PC-9 (cell line): ENCODE measurements around the gene LSR.

Source experiments
- EZH2 ChIP-seq: fragments of 200-600 bp; sonication (generic); IDR thresholded peaks from 2 replicates; pipeline ENCODE4 v1.8.0; 2017; ENCODE audit warnings: antibody characterized with exemption, low read depth
- TF ChIP-seq, protein P1 (sequence below): fragments of 200-600 bp; sonication (generic); conservative IDR thresholded peaks from 2 replicates; pipeline ENCODE4 v1.6.1; 2017; ENCODE audit warnings: mixed run types, antibody characterized with exemption, mild to moderate bottlenecking, moderate library complexity

DNA sequence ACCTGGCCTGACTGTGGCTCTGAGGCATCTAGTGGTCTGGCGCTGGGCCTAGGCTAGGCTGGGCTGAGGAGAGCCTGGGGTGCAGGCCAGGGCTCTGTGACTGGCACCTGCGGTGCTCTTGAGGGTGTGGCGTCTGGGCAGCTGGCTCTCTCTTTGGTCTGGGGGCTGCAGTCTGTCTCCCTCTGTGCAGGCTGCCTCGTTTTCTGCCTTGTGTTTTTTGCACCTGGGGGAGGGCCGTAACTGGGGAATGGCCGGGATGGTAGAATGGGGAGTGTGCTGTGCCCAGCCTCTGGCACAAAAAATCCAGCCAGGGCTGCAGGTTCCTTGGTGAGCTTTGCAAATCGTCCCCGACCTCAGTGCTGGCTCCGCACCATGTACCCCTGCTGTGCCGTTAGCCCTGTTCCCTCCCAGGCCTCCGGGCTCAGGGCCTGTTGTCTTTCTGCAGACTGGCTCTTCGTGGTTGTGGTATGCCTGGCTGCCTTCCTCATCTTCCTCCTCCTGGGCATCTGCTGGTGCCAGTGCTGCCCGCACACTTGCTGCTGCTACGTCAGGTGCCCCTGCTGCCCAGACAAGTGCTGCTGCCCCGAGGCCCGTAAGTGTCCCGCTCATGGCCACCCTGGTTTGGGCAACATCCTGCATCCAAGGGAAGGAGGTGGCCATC is 13.4 kb downstream of the LSR start:
- TF ChIP-seq, protein P1, sequence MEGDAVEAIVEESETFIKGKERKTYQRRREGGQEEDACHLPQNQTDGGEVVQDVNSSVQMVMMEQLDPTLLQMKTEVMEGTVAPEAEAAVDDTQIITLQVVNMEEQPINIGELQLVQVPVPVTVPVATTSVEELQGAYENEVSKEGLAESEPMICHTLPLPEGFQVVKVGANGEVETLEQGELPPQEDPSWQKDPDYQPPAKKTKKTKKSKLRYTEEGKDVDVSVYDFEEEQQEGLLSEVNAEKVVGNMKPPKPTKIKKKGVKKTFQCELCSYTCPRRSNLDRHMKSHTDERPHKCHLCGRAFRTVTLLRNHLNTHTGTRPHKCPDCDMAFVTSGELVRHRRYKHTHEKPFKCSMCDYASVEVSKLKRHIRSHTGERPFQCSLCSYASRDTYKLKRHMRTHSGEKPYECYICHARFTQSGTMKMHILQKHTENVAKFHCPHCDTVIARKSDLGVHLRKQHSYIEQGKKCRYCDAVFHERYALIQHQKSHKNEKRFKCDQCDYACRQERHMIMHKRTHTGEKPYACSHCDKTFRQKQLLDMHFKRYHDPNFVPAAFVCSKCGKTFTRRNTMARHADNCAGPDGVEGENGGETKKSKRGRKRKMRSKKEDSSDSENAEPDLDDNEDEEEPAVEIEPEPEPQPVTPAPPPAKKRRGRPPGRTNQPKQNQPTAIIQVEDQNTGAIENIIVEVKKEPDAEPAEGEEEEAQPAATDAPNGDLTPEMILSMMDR: no peak
- TF ChIP-seq EZH2: no peak
